GM18909 (cell line): ENCODE measurements around the gene SFXN2.

Source experiments
- ATAC-seq: cut with Tn5 transposase; IDR thresholded peaks from one replicate; pipeline ENCODE4 v1.9.1; 2021; ENCODE audit warnings: mild to moderate bottlenecking; ENCODE audit not compliant: unreplicated experiment, poor library complexity

The SFXN2 gene

GRCh38 chr10:102773320-102773719 is 58.9 kb downstream of the SFXN2 start:
- ATAC-seq = no peak

GRCh38 chr10:102773986-102774385 is 59.5 kb downstream of the SFXN2 start:
- ATAC-seq = no peak

- ATAC-seq = no peak
Measured at GRCh38 chr10:102775201-102775934, 60.9 kb downstream of the SFXN2 start.

GRCh38 chr10:102775935-102776669 is 61.7 kb downstream of the SFXN2 start:
- no peak for ATAC-seq

GRCh38 chr10:102776779-102777456 is 62.5 kb downstream of the SFXN2 start:
- no peak for ATAC-seq

GRCh38 chr10:102777711-102778453 is 63.4 kb downstream of the SFXN2 start:
- ATAC-seq = no peak

GRCh38 chr10:102778781-102779180 is 64.3 kb downstream of the SFXN2 start:
- no peak for ATAC-seq

GRCh38 chr10:102779680-102780526 is 65.5 kb downstream of the SFXN2 start:
- no peak for ATAC-seq

- ATAC-seq = no peak
Measured at GRCh38 chr10:102780527-102780808, 66.0 kb downstream of the SFXN2 start.

GRCh38 chr10:102781090-102781920 is 66.9 kb downstream of the SFXN2 start:
- ATAC-seq = no peak

GRCh38 chr10:102781921-102782557 is 67.6 kb downstream of the SFXN2 start:
- ATAC-seq = no peak

- no peak for ATAC-seq
Measured at GRCh38 chr10:102782673-102783551, 68.5 kb downstream of the SFXN2 start.

GRCh38 chr10:102783568-102783967 is 69.1 kb downstream of the SFXN2 start:
- no peak for ATAC-seq

GRCh38 chr10:102785818-102786217 is 71.4 kb downstream of the SFXN2 start:
- no peak for ATAC-seq

GRCh38 chr10:102791754-102792395 is 77.4 kb downstream of the SFXN2 start:
- no peak for ATAC-seq
